Mesendoderm (in vitro differentiated cells): ENCODE data around the gene ZNF630.
"Not testable (repeated sequence)": the region's sequence is repeated elsewhere in the genome, so short reads cannot be mapped to it uniquely, and the experiment has no call there.

Source experiments
- DNase-seq: peaks from one replicate; pipeline ENCODE4 v3.0.0; 2013
- H2AK5ac ChIP-seq: 2 replicates; pipeline ENCODE4 v1.6.1; 2013; ENCODE audit warnings: low read length, inconsistent platforms
- H2BK120ac ChIP-seq: 2 replicates; pipeline ENCODE4 v1.6.1; 2013; ENCODE audit warnings: low read depth, mild to moderate bottlenecking, low read length, moderate library complexity, mixed read lengths
- H2BK15ac ChIP-seq: replicated peaks from 2 replicates; pipeline ENCODE4 v1.6.1; 2013; ENCODE audit warnings: low read depth, mild to moderate bottlenecking, moderate library complexity
- H2BK5ac ChIP-seq: 2 replicates; pipeline ENCODE4 v1.6.1; 2013; ENCODE audit warnings: low read length, inconsistent platforms
- H3K18ac ChIP-seq: 2 replicates; pipeline ENCODE4 v1.6.1; 2013; ENCODE audit warnings: mild to moderate bottlenecking, low read length, mixed read lengths
- H3K23ac ChIP-seq: one replicate; pipeline ENCODE4 v1.6.1; 2013; ENCODE audit warnings: low read length
- H3K27ac ChIP-seq: 2 replicates; pipeline ENCODE4 v1.5.1; 2013; ENCODE audit warnings: low read depth, mild to moderate bottlenecking, inconsistent platforms, low read length, moderate library complexity
- H3K27me3 ChIP-seq: 2 replicates; pipeline ENCODE4 v1.6.1; 2013; ENCODE audit warnings: low read length, control low read depth, mild to moderate bottlenecking, inconsistent platforms; ENCODE audit not compliant: insufficient read depth, poor library complexity
- H3K36me3 ChIP-seq: 2 replicates; pipeline ENCODE4 v1.6.1; 2013; ENCODE audit warnings: low read length, inconsistent platforms; ENCODE audit not compliant: control insufficient read depth, insufficient read depth
- H3K4ac ChIP-seq: one replicate; pipeline ENCODE4 v1.6.1; 2013; ENCODE audit warnings: low read depth, mild to moderate bottlenecking, low read length, moderate library complexity
- H3K4me1 ChIP-seq: 2 replicates; pipeline ENCODE4 v1.6.1; 2013; ENCODE audit warnings: low read depth, low read length, inconsistent platforms; ENCODE audit not compliant: control insufficient read depth
- H3K4me2 ChIP-seq: 2 replicates; pipeline ENCODE4 v1.6.1; 2013; ENCODE audit warnings: low read length
- H3K4me3 ChIP-seq: 2 replicates; pipeline ENCODE4 v1.5.1; 2013; ENCODE audit warnings: mild to moderate bottlenecking, low read length
- H3K56ac ChIP-seq: one replicate; pipeline ENCODE4 v1.6.1; 2013; ENCODE audit warnings: low read length
- H3K79me1 ChIP-seq: 2 replicates; pipeline ENCODE4 v1.6.1; 2013; ENCODE audit warnings: low read length, inconsistent platforms
- H3K79me2 ChIP-seq: 2 replicates; pipeline ENCODE4 v1.6.1; 2013; ENCODE audit warnings: mild to moderate bottlenecking, low read length; ENCODE audit not compliant: control insufficient read depth, insufficient read depth
- H3K9ac ChIP-seq: 2 replicates; pipeline ENCODE4 v1.6.1; 2013; ENCODE audit warnings: low read length, inconsistent platforms
- H4K5ac ChIP-seq: one replicate; pipeline ENCODE4 v1.6.1; 2013; ENCODE audit warnings: low read length
- H4K8ac ChIP-seq: one replicate; pipeline ENCODE4 v1.6.1; 2013; ENCODE audit warnings: low read depth, mild to moderate bottlenecking, control low read depth, low read length, moderate library complexity
- WGBS: extraction: QIAGEN DNeasy Blood & Tissue Kit; methylation state at CpG from one replicate; pipeline ENCODE4 v1.1.7; 2013; ENCODE audit warnings: low lambda C conversion rate, missing lambda C conversion rate; ENCODE audit not compliant: insufficient coverage; ENCODE audit errors: extremely low coverage; 5-methylcytosine and 5-hydroxymethylcytosine counted together

ZNF630 gene

GRCh38 chrX:48021026-48021900, 50.2 kb downstream of the ZNF630 start:
- Histone ChIP-seq H3K4me3 (peak overlapping the region; percentile 70), H3K23ac (no peak overlapping the region), H3K56ac (peak overlapping the region; percentile 98), H3K18ac (peak overlapping the region; percentile 97), H2BK5ac (peak overlapping the region; percentile 91), H2BK120ac (peak overlapping the region; percentile 61), H3K79me2 (no peaks in the 10 kb centered on the region), H3K79me1 (no peaks in the 10 kb centered on the region), H2AK5ac (no peak overlapping the region), H3K9ac (peak overlapping the region; percentile 82), H3K4me1 (no peaks in the 10 kb centered on the region), H3K36me3 (no peaks in the 10 kb centered on the region), H3K4ac (no peak overlapping the region), H3K27ac (peak overlapping the region; percentile 57), H4K5ac (no peak overlapping the region), H2BK15ac (no peak overlapping the region), H3K4me2 (peak overlapping the region; percentile 54), H3K27me3 (no peaks in the 10 kb centered on the region), H4K8ac (peak overlapping the region; percentile 65)
- WGBS, result no CpG with 5 or more reads among the region's 30 CpGs
- DNase-seq, result peak; percentile 89

- not testable (repeated sequence) for H3K9ac ChIP-seq, H4K8ac ChIP-seq, DNase-seq, H4K5ac ChIP-seq, H3K4me3 ChIP-seq, H3K4ac ChIP-seq, H3K18ac ChIP-seq, H3K79me2 ChIP-seq, H3K27me3 ChIP-seq, H3K56ac ChIP-seq, H3K23ac ChIP-seq, H2AK5ac ChIP-seq, H3K79me1 ChIP-seq, H3K27ac ChIP-seq, H2BK5ac ChIP-seq, H3K4me1 ChIP-seq, H2BK15ac ChIP-seq, H2BK120ac ChIP-seq, H3K4me2 ChIP-seq, H3K36me3 ChIP-seq
- WGBS, result no CpG with 5 or more reads among the region's 11 CpGs
These were observed 51.0 kb downstream of the ZNF630 start for GRCh38 chrX:48020472-48020871.

- not testable (repeated sequence) for DNase-seq, H3K18ac ChIP-seq, H3K4me3 ChIP-seq, H4K8ac ChIP-seq, H2AK5ac ChIP-seq, H3K79me2 ChIP-seq, H2BK15ac ChIP-seq, H4K5ac ChIP-seq, H3K27ac ChIP-seq, H3K23ac ChIP-seq, H3K79me1 ChIP-seq, H3K4me1 ChIP-seq, H3K9ac ChIP-seq, H2BK5ac ChIP-seq, H3K4me2 ChIP-seq, H3K36me3 ChIP-seq, H3K4ac ChIP-seq, H2BK120ac ChIP-seq, H3K56ac ChIP-seq, H3K27me3 ChIP-seq
- no CpG with 5 or more reads among the region's 1 CpG for WGBS
These were observed 51.5 kb downstream of the ZNF630 start for GRCh38 chrX:48019892-48020291.

GRCh38 chrX:48016583-48017310, 54.7 kb downstream of the ZNF630 start:
- not testable (repeated sequence) for H3K27me3 ChIP-seq, H2AK5ac ChIP-seq, H3K4me2 ChIP-seq, H3K79me1 ChIP-seq, H4K8ac ChIP-seq, DNase-seq, H3K4ac ChIP-seq, H3K18ac ChIP-seq, H3K56ac ChIP-seq, H3K79me2 ChIP-seq, H2BK120ac ChIP-seq, H2BK15ac ChIP-seq, H3K4me3 ChIP-seq, H3K4me1 ChIP-seq, H3K23ac ChIP-seq, H3K9ac ChIP-seq, H3K36me3 ChIP-seq, H3K27ac ChIP-seq, H2BK5ac ChIP-seq, H4K5ac ChIP-seq
- WGBS, result no CpG with 5 or more reads among the region's 46 CpGs

- not testable (repeated sequence) for H3K79me2 ChIP-seq, H3K4me1 ChIP-seq, H2AK5ac ChIP-seq, H3K9ac ChIP-seq, DNase-seq, H2BK120ac ChIP-seq, H3K23ac ChIP-seq, H3K18ac ChIP-seq, H3K4ac ChIP-seq, H3K79me1 ChIP-seq, H3K27me3 ChIP-seq, H3K56ac ChIP-seq, H2BK15ac ChIP-seq, H3K27ac ChIP-seq, H4K5ac ChIP-seq, H3K36me3 ChIP-seq, H3K4me3 ChIP-seq, H3K4me2 ChIP-seq, H2BK5ac ChIP-seq, H4K8ac ChIP-seq
- WGBS, result no CpG with 5 or more reads among the region's 2 CpGs
These were observed 61.9 kb downstream of the ZNF630 start for GRCh38 chrX:48009445-48009960.
